ENCODE results near the gene ZNF438. TPM values are rescaled to one million over a fixed set of nuclear protein-coding genes. Genes with fewer than 3 reads are reported as not detected.

ZNF438 gene
- total RNA-seq, 2 donors from 2014 or later = 2.6 to 3.0 TPM

DNA sequence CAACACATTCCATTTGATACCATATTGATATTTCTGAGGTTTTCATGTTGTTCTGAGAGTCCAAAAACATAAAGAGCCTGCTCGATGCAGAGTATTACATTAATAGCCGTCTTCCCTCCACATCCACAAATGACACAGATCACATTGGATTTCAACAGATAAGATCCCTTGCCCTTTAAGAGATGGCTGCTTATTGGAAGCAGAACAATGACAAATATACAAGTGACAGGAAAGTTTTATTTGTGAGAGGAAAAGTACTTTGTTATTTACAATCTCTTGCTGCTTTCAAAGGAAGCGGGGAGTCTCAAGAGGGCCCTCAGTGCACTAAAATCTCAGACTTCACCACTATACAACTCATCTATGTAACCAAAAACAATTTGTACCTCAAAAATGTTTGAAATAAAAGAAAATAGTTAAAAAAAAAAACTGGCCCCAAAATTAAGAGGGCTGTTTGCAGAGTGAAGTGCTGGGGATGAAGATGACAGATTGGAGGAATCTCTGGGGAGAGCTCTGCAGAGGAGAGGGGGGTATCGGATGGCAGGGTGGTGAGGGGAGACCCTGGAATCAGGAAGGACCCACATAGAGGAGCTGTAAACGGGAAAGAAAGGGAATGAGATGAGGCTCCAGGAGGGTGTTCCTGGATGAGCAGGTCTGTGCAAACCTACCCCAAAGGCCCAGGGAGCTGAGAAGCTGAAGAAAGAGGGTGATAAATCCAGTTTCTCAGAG, 42.5 kb upstream of the ZNF438 start:
- H3K4me3 Mint-ChIP-seq = no peak overlapping the region
- 86 to 90% methylated on average over 2 to 5 of the region's 5 CpGs for WGBS, 2 experiments (ENCODE audit: insufficient coverage in 1 of 2, insufficient read length in 1 of 2)

GRCh38 chr10:31073211-31073610, 41.5 kb upstream of the ZNF438 start:
- WGBS, 2 experiments (ENCODE audit: insufficient coverage in 1 of 2, insufficient read length in 1 of 2) = 81 to 100% methylated on average over 1 to 5 of the region's 5 CpGs
- H3K4me3 ChIP-seq (ENCODE audit: low read length) = no peak overlapping the region
- H3K9ac ChIP-seq (ENCODE audit: extremely low read depth, low read length, poor library complexity, severe bottlenecking) = no peak overlapping the region
- Mint-ChIP-seq H3K4me3 (no peak overlapping the region), H3K9me3 (no peaks in the 10 kb centered on the region), H3K27me3 (ENCODE audit: insufficient read depth) (peaks cover 17% of the 10 kb centered on the region), H3K4me1 (peaks cover 14% of the 10 kb centered on the region), H3K36me3 (ENCODE audit: low read depth) (no peaks in the 10 kb centered on the region), H3K27ac (no peak overlapping the region)
- H3K4me1 ChIP-seq (ENCODE audit: control insufficient read depth, insufficient read depth, low read length) = peaks cover 5% of the 10 kb centered on the region
- TF ChIP-seq, protein P1, sequence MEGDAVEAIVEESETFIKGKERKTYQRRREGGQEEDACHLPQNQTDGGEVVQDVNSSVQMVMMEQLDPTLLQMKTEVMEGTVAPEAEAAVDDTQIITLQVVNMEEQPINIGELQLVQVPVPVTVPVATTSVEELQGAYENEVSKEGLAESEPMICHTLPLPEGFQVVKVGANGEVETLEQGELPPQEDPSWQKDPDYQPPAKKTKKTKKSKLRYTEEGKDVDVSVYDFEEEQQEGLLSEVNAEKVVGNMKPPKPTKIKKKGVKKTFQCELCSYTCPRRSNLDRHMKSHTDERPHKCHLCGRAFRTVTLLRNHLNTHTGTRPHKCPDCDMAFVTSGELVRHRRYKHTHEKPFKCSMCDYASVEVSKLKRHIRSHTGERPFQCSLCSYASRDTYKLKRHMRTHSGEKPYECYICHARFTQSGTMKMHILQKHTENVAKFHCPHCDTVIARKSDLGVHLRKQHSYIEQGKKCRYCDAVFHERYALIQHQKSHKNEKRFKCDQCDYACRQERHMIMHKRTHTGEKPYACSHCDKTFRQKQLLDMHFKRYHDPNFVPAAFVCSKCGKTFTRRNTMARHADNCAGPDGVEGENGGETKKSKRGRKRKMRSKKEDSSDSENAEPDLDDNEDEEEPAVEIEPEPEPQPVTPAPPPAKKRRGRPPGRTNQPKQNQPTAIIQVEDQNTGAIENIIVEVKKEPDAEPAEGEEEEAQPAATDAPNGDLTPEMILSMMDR (conservative IDR thresholded peaks at IDR 0.05) = no peak
- no peak overlapping the region for H3K27ac ChIP-seq (ENCODE audit: low read depth, low read length)
- H3K36me3 ChIP-seq (ENCODE audit: control insufficient read depth, insufficient read depth, low read length) = no peaks in the 10 kb centered on the region
- no peaks in the 10 kb centered on the region for H3K9me3 ChIP-seq (ENCODE audit: control insufficient read depth, low read length)
- H3K27me3 ChIP-seq (ENCODE audit: control insufficient read depth, insufficient read depth, low read length, poor library complexity, severe bottlenecking) = peaks cover 13% of the 10 kb centered on the region
- no peak for DNase-seq

More for the DNA sequence above, 42.5 kb upstream of the ZNF438 start:
- Mint-ChIP-seq H3K27ac (no peak overlapping the region), H3K4me1 (peaks cover 13% of the 10 kb centered on the region), H3K36me3 (ENCODE audit: low read depth) (no peaks in the 10 kb centered on the region), H3K9me3 (no peaks in the 10 kb centered on the region), H3K27me3 (ENCODE audit: insufficient read depth) (peaks cover 11% of the 10 kb centered on the region)
- Histone ChIP-seq H3K9ac (ENCODE audit: extremely low read depth, low read length, poor library complexity, severe bottlenecking) (no peak overlapping the region), H3K27ac (ENCODE audit: low read depth, low read length) (no peak overlapping the region), H3K4me1 (ENCODE audit: control insufficient read depth, insufficient read depth, low read length) (peaks cover 5% of the 10 kb centered on the region), H3K27me3 (ENCODE audit: control insufficient read depth, insufficient read depth, low read length, poor library complexity, severe bottlenecking) (peaks cover 6% of the 10 kb centered on the region), H3K36me3 (ENCODE audit: control insufficient read depth, insufficient read depth, low read length) (no peaks in the 10 kb centered on the region), H3K4me3 (ENCODE audit: low read length) (no peak overlapping the region), H3K9me3 (ENCODE audit: control insufficient read depth, low read length) (no peaks in the 10 kb centered on the region)
- TF ChIP-seq, protein P1 (conservative IDR thresholded peaks at IDR 0.05) = no peak
- DNase-seq = no peak

DNA sequence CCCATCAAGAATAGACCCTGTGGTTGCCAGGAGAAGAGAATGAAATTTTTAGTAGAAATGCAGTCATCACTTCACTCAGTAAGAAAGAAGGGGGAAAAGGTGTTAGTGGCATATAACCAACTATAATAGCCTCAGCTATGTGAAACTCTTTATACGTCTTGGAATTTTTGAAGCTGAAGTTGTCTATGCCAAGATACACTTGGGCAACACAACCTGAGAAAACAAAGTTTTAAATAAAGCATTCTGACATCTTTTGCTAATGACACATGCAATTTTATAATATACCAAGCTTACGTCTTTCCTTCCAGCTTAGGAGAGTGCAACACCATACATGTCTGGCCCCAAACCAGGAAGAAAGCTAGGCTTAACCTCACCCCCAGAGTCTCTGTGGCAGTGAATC, 40.8 kb upstream of the ZNF438 start:
- no peak overlapping the region for H3K27ac Mint-ChIP-seq

More for the DNA sequence above, 40.8 kb upstream of the ZNF438 start:
- H3K4me1 Mint-ChIP-seq = peaks cover 14% of the 10 kb centered on the region
- no peak overlapping the region for H3K4me3 ChIP-seq (ENCODE audit: low read length)
- peaks cover 13% of the 10 kb centered on the region for H3K27me3 ChIP-seq (ENCODE audit: control insufficient read depth, insufficient read depth, low read length, poor library complexity, severe bottlenecking)
- no peak overlapping the region for H3K4me3 Mint-ChIP-seq
- DNase-seq = no peak
- H3K27me3 Mint-ChIP-seq (ENCODE audit: insufficient read depth) = peaks cover 19% of the 10 kb centered on the region
- H3K36me3 ChIP-seq (ENCODE audit: control insufficient read depth, insufficient read depth, low read length) = no peaks in the 10 kb centered on the region
- TF ChIP-seq, protein P1 (conservative IDR thresholded peaks at IDR 0.05) = no peak
- H3K36me3 Mint-ChIP-seq (ENCODE audit: low read depth) = no peaks in the 10 kb centered on the region
- H3K4me1 ChIP-seq (ENCODE audit: control insufficient read depth, insufficient read depth, low read length) = peaks cover 5% of the 10 kb centered on the region
- 95 to 100% methylated on average over 1 to 2 of the region's 2 CpGs for WGBS, 2 experiments (ENCODE audit: insufficient coverage in 1 of 2, insufficient read length in 1 of 2)
- H3K9ac ChIP-seq (ENCODE audit: extremely low read depth, low read length, poor library complexity, severe bottlenecking) = no peak overlapping the region
- no peaks in the 10 kb centered on the region for H3K9me3 ChIP-seq (ENCODE audit: control insufficient read depth, low read length)
- no peaks in the 10 kb centered on the region for H3K9me3 Mint-ChIP-seq
- H3K27ac ChIP-seq (ENCODE audit: low read depth, low read length) = no peak overlapping the region
